Endothelial cell of umbilical vein (primary cell): Measurements from ENCODE around the gene IGSF9B.

Experiments used
- CTCF ChIP-seq, 2 donors: IDR thresholded peaks; 1 replicate in 1 of 2; 2 replicates in 1 of 2; pipeline ENCODE4 v1.5.1; 2011; ENCODE audit warnings: low read length in 2 of 2, mild to moderate bottlenecking in 2 of 2, moderate library complexity in 2 of 2, control low read depth in 1 of 2, inconsistent platforms in 1 of 2, low read depth in 1 of 2; ENCODE audit not compliant: insufficient read depth in 1 of 2; ENCODE audit errors: extremely low read depth in 1 of 2
- EZH2 ChIP-seq: IDR thresholded peaks from 2 replicates; pipeline ENCODE4 v1.6.1; 2012; ENCODE audit warnings: borderline replicate concordance, low read depth, mild to moderate bottlenecking, moderate library complexity, low read length, inconsistent platforms; ENCODE audit not compliant: severe bottlenecking
- MAX ChIP-seq: IDR thresholded peaks from 2 replicates; pipeline ENCODE4 v1.6.1; 2011; ENCODE audit not compliant: insufficient read depth, insufficient read length
- POLR2A ChIP-seq: IDR thresholded peaks from 2 replicates; pipeline ENCODE4 v1.6.1; 2012; ENCODE audit warnings: low read depth, mild to moderate bottlenecking, control low read depth, low read length

GRCh38 chr11:134001596-134001995 lies 44.8 kb upstream of the IGSF9B start:
- no peak for TF ChIP-seq CTCF (IDR thresholded peaks at IDR 0.05; ENCODE audit: extremely low read depth in 1 of 2, insufficient read depth in 1 of 2, low read depth in 1 of 2, low read length in 2 of 2)
- no peak for TF ChIP-seq EZH2
- TF ChIP-seq MAX = no peak
- TF ChIP-seq POLR2A = no peak
